GM18870 (cell line): ENCODE measurements around the gene CDH2.

Source experiments
- ATAC-seq: cut with Tn5 transposase; IDR thresholded peaks from one replicate; pipeline ENCODE4 v1.9.1; 2021; ENCODE audit warnings: moderate library complexity; ENCODE audit not compliant: unreplicated experiment

Gene CDH2

GRCh38 chr18:28088477-28088876 is 88.5 kb downstream of the CDH2 start:
- no peak for ATAC-seq

- no peak for ATAC-seq
Observed at GRCh38 chr18:28086670-28087552, 90.0 kb downstream of the CDH2 start.

GRCh38 chr18:28081516-28081915 is 95.4 kb downstream of the CDH2 start:
- ATAC-seq = no peak

- ATAC-seq = no peak
Observed at GRCh38 chr18:28080876-28081300, 96.0 kb downstream of the CDH2 start.

GRCh38 chr18:28079883-28080282 is 97.0 kb downstream of the CDH2 start:
- no peak for ATAC-seq

GRCh38 chr18:28078849-28079248 is 98.1 kb downstream of the CDH2 start:
- no peak for ATAC-seq

GRCh38 chr18:28078298-28078697 is 98.6 kb downstream of the CDH2 start:
- ATAC-seq = no peak

GRCh38 chr18:28075501-28075900 is 101.4 kb downstream of the CDH2 start:
- ATAC-seq = no peak

GRCh38 chr18:28074076-28074475 is 102.9 kb downstream of the CDH2 start:
- ATAC-seq = no peak

- no peak for ATAC-seq
Observed at GRCh38 chr18:28073658-28074057, 103.3 kb downstream of the CDH2 start.

GRCh38 chr18:28071199-28071598 is 105.7 kb downstream of the CDH2 start:
- no peak for ATAC-seq

GRCh38 chr18:28068207-28068606 is 108.7 kb downstream of the CDH2 start:
- ATAC-seq = no peak

- no peak for ATAC-seq
Observed at GRCh38 chr18:28067346-28067745, 109.6 kb downstream of the CDH2 start.

- ATAC-seq = no peak
Observed at GRCh38 chr18:28065793-28066186, 111.1 kb downstream of the CDH2 start.

- no peak for ATAC-seq
Observed at GRCh38 chr18:28065031-28065792, 111.7 kb downstream of the CDH2 start.

- ATAC-seq = no peak
Observed at GRCh38 chr18:28063926-28064325, 113.0 kb downstream of the CDH2 start.

- ATAC-seq = no peak
Observed at GRCh38 chr18:28063271-28063761, 113.6 kb downstream of the CDH2 start.

- ATAC-seq = no peak
Observed at GRCh38 chr18:28062443-28062842, 114.5 kb downstream of the CDH2 start.

GRCh38 chr18:28059861-28060260 is 117.1 kb downstream of the CDH2 start:
- no peak for ATAC-seq

GRCh38 chr18:28050545-28050944 is 126.4 kb downstream of the CDH2 start:
- no peak for ATAC-seq

- no peak for ATAC-seq
Observed at GRCh38 chr18:28048612-28049011, 128.3 kb downstream of the CDH2 start.

- no peak for ATAC-seq
Observed at GRCh38 chr18:28045880-28046279, 131.1 kb downstream of the CDH2 start.
